Cerebellar nuclear complex (tissue), 1 donor: ENCODE data around the gene PVRIG.
"Not testable (repeated sequence)": the region's sequence is repeated elsewhere in the genome, so short reads cannot be mapped to it uniquely, and the experiment has no call there.

Source experiments
- DNase-seq, 2 experiments: peaks; one replicate each; lab custom pipeline; 2025; lab: John Stamatoyannopoulos, UW

The PVRIG gene

GRCh38 chr7:100195222-100195621 lies 24.5 kb upstream of the PVRIG start:
- no peak for DNase-seq

- not testable (repeated sequence) for DNase-seq
Measured at GRCh38 chr7:100195901-100196322, 23.8 kb upstream of the PVRIG start.

GRCh38 chr7:100198266-100198665 lies 21.5 kb upstream of the PVRIG start:
- no peak for DNase-seq

GRCh38 chr7:100200693-100201092 lies 19.1 kb upstream of the PVRIG start:
- no peak for DNase-seq

DNA sequence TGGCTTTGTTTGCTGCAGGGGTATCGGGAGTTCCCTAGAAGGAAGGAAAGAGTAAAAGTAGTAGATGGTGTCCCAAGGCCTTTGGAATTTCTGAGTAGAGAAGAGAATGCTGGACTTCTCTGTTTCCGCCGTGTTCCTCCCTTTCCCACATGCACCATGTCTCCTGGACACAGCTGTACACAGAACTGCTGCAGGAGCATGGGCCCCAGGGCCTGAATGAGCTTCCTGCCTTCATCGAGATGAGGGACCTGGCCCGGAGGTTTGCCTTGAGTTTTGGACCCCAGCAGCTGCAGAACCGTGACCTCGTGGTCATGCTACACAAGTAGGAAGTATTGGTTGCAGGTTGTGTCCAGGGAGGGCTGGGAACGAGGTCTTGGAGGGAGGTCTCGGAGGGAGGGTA lies 15.3 kb upstream of the PVRIG start:
- DNase-seq, result no peak

GRCh38 chr7:100208911-100209408 lies 10.8 kb upstream of the PVRIG start:
- no peak for DNase-seq

GRCh38 chr7:100209493-100209892 lies 10.3 kb upstream of the PVRIG start:
- no peak for DNase-seq

DNA sequence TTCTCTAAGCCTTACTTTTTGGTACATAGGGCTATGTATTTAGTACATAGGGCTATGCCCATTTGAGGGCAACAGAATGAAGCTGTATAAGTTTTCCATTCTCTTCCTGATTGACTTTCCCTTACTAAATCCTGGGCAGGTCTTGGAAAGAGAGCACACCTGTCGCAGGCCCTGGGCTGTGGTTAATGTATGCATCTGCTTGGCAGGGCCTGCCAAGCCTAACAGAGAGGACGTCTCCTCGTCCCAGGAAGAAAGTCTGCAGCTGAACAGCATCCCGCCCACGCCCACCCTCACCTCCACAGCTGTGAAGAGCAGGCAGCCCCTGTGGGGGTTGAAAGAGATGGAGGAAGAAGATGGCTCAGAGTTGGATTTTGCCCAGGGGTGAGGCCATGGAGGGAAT lies 8.9 kb upstream of the PVRIG start:
- no peak for DNase-seq

DNA sequence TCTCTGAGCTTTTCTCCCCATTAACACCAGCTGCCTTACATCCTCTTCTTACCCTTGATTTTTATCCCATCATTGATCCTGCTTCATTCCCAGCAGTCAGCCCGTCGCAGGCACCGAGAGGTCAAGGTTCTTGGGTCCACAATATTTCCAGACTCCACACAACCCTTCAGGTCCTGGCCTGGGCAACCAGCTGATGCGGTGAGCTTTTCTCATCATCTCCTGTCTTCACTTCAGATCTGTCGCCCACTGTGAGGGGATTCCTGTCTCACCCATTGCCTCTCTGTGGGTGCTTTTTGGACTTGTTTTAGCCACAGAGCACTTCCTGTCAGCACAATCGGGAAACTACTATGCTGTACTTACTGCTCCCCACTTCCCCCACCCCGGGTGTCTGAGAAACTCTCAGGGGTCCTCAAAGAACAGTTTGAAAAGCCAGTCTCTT lies 8.4 kb upstream of the PVRIG start:
- no peak for DNase-seq

DNA sequence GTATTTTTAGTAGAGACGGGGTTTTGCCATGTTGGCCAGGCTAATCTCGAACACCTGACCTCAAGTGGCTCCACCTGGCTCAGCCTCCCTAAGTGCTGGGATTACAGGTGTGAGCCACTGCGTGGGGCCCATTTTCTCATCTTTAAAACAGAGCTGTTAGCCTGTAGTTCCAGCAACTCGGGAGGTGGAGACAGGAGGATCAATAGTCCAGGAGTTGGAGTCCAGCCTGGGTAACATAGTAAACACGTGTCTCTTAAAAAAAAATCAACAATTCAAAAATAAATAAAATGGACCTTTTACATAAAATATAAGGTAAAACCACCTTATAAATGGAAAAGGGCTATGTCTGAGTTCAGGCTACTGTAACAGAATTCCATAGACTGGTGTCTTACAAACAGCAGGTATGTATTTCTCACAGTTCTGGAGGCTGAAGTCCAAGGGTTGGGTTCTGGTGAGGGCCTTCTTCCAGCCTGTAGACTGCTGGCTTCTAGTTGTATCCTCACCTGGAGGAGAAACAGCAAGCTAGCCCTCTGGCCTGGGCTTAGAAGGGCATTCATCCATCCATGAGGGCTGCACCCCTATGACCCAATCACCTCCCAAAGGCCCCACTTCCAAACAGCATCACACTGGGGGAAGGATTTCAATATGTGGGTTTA lies 7.0 kb upstream of the PVRIG start:
- no peak for DNase-seq

DNA sequence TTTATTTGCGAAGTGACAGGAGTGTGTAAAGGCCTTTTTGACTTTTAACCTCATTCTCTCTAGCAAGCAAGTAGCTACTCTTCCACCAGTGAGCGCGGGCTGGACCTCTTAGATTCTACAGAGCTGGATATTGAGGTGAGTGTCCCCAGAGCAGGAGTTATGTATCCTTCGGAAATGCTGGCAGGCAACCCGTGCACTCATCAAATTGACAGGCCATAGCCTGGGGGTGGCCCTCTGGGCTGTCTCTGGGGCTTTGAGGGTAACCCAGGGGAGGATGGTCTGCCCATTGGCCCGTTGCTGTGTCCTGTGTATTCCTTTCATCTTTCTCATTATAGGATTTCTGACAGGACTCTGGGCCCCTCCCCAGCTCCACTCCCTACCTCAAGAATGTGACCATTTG lies 6.1 kb upstream of the PVRIG start:
- no peak for DNase-seq

DNA sequence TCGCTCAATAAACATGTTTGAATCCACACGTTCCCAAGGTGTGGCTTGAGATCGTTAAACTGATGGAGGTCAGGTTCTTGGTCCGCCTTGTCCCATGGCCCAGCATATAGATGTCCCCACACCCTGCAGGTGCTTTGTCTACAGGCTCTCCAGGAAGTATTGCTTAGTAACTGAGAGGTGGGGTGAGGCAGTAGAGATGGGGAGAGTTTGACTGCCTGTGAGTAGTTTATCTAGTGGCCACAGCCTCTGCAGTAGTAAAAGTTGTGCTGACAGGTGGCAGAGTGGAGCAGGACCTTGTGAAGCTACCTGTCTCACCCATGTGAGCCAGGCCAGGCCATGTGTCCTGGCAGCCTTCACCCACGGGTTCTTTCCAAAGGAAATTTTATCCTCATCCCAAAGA lies 5.4 kb upstream of the PVRIG start:
- DNase-seq, result not testable (repeated sequence)

DNA sequence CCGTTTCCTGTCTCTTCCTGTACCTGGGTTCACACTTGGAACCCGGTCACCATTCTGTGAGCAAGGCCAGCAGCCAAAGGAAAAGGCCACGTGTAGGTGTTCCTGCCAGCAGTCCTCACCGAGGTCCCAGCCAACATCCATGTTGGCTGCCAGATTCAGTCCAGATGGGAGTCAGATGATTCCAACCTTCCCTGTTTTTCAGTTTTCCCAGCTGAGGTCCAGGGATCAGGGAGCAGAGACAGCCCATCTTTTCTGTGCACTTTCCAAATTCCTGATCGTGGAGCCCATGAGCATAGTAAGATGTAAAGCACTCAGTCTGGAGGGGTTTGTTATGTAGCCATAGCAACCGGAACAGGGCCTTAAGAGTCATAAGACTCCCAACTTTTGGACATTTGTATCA lies 3.9 kb upstream of the PVRIG start:
- DNase-seq, result peak; percentile 65 to 93

DNA sequence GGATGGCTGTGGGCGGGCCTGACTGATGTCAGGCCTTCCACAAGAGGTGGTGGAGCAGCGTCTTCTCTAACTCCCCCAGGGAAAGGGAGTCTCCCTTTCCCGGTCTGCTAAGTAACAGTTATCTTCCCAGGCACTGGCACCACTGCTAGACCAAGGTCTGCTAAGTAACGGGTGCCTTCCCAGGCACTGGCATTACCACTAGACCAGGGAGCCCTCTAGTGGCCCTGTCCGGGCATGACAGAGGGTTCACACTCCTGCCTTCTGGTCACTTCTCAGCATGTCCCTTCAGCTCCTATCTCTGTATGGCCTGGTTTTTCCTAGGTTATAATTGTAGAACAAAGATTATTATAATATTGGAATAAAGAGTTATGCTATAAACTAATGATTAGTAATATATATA lies 1.8 kb upstream of the PVRIG start:
- peak in 1 of 2 experiments; percentile 62 for DNase-seq

DNA sequence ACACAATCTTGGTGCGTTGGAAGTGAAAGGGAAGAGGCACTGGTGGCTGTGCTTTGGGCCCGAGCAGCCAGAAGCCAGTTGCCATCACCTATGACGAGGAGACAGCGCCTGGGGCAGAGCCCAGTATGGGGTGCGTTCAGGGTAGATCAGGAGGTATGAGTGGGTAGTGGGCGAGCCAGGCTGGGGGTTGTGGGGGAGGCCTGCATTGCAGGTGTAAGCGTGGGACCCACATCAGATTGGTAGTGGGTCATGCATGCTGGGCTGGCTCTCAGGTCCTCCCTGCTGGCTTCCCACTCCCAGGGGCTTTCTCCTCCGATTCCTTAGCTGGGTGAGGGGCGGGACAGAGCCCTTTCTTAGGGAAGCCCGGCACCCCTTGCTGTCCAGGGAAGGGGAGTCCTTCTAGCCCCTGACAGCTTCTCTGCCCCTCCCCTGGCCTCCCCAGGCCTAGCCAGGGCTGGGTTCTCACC lies 445 bp upstream of the PVRIG start:
- DNase-seq, result no peak

DNA sequence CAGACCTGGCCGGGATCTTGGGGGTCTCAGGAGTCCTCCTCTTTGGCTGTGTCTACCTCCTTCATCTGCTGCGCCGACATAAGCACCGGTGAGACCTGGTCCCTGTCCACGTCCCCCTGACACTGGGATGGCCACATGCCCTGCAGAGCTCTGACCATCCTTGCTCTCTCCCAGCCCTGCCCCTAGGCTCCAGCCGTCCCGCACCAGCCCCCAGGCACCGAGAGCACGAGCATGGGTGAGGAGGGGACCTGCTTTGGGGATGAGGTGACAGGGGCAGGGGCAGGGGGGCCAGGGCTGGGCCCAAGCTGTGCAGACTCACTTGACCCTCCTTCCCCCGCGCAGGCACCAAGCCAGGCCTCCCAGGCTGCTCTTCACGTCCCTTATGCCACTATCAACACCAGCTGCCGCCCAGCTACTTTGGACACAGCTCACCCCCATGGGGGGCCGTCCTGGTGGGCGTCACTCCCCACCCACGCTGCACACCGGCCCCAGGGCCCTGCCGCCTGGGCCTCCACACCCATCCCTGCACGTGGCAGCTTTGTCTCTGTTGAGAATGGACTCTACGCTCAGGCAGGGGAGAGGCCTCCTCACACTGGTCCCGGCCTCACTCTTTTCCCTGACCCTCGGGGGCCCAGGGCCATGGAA lies 959 bp downstream of the PVRIG start:
- no peak for DNase-seq

DNA sequence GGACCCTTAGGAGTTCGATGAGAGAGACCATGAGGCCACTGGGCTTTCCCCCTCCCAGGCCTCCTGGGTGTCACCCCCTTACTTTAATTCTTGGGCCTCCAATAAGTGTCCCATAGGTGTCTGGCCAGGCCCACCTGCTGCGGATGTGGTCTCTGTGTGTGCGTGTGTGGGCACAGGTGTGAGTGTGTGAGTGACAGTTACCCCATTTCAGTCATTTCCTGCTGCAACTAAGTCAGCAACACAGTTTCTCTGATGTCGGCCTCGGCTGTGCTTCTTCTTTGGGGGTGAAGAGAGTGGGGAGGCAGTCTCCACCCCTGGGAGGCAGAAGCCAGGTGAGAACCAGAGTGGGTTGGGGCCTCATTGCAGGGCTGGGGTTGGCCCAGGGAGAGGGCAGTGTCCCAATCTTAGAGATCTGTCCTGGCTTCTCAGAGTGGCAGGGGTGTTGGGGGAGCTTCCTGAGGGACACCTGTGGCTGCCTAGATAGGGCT lies 1.5 kb downstream of the PVRIG start:
- DNase-seq, result no peak

- no peak for DNase-seq
Measured at GRCh38 chr7:100221767-100222444, 2.2 kb downstream of the PVRIG start.

- no peak for DNase-seq
Measured at GRCh38 chr7:100222445-100223132, 2.8 kb downstream of the PVRIG start.

- DNase-seq, result not testable (repeated sequence)
Measured at GRCh38 chr7:100223376-100223927, 3.7 kb downstream of the PVRIG start.

DNA sequence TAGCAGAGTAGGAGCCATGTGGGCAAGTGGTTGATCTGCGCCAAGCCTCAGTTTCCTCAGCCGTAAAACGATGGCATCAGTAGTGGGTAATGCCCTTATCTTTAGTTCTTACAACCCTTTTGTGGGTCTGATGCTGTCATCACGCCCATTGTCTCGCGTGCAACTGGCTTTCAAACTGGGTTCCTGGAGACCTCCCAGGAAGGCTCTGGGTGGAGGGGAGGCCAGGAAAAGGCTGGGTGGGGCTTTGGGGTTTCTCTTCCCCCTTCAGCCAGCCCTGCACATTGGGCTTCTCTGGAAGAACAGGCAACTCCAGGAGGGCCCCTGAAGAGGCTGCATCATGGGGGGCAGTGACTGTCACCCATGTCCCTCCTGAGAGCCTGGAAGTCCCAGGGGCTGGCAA lies 5.1 kb downstream of the PVRIG start:
- not testable (repeated sequence) for DNase-seq
